SIG-M5 treated with dmso at 0.1 percent for 504 hours (cell line): ENCODE results near the gene KIR2DL1.
A peak's percentile ranks its signal among the peaks of the same experiment; 100 is the strongest.
"Not testable (repeated sequence)": the region's sequence is repeated elsewhere in the genome, so short reads cannot be mapped to it uniquely, and the experiment has no call there.

Experiments used
- DNase-seq: peaks from one replicate; lab custom pipeline; 2025; ENCODE audit not compliant: unreplicated experiment; lab: John Stamatoyannopoulos, UW

The KIR2DL1 gene

DNA sequence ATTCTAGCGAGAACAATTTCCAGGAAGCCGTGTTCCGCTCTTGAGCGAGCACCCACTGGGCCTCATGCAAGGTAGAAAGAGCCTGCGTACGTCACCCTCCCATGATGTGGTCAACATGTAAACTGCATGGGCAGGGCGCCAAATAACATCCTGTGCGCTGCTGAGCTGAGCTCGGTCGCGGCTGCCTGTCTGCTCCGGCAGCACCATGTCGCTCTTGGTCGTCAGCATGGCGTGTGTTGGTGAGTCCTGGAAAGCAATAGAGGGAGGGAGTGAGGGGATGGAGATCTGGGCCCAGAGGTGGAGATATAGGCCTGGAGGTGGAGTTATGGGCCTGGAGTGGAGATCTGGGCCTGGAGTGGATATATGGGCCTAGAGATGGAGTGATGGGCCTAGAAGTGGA lies at the start of gene KIR2DL1:
Gene KIR2DL1, plus strand, starts transcription at position 148 of the 400 bp plus-strand sequence. Its CDS starts 58 bp downstream, at position 206.
- DNase-seq = not testable (repeated sequence)

- no peak for DNase-seq
These were observed 45.5 kb upstream of the KIR2DL1 start, which contains the start of gene KIR3DL3 for GRCh38 chr19:54724142-54724541. KIR3DL3 (plus strand) TSS chr19:54724442; CDS start chr19:54724497, 55 bp downstream.

DNA sequence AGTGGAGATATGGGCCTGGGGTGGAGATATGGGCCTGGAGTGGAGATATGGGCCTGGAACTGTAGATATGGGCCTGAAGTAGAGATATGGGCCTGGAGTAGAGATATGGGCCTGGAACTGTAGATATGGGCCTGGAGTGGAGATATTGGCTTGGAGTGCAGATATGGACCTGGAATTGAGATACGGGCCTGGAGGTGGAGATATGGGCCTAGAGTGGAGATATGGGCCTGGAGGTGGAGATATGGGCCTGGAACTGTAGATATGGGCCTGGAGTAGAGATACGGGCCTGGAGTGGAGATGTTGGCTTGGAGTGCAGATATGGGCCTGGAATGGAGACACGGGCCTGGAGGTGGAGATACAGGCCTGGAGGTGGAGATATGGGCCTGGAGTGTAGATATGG lies 44.9 kb upstream of the KIR2DL1 start:
- no peak for DNase-seq

DNA sequence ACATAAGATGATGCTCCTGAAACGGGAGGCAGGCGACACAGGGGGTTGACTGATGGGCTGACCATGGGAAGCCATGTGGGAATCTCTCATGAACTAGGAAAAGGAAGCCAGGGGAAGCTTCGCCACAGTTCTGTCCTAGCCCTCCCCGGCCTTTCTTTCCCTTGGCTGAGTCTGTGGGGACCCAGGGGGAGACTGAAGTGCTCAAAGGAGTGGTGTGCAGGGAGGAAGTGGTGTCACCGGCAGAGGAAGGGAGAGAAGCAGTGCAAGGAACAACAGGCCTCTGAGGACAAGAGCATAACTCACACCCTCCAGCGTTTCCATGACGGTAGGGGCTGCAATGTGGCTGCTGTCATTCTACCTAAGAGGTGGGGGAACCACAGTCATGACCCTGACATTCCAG lies 44.3 kb upstream of the KIR2DL1 start:
- no peak for DNase-seq

- DNase-seq = no peak
These were observed 42.0 kb upstream of the KIR2DL1 start for GRCh38 chr19:54727562-54727961.

- DNase-seq = no peak
These were observed 41.4 kb upstream of the KIR2DL1 start for GRCh38 chr19:54728167-54728566.

GRCh38 chr19:54729416-54730188 lies 40.0 kb upstream of the KIR2DL1 start:
- no peak for DNase-seq

DNA sequence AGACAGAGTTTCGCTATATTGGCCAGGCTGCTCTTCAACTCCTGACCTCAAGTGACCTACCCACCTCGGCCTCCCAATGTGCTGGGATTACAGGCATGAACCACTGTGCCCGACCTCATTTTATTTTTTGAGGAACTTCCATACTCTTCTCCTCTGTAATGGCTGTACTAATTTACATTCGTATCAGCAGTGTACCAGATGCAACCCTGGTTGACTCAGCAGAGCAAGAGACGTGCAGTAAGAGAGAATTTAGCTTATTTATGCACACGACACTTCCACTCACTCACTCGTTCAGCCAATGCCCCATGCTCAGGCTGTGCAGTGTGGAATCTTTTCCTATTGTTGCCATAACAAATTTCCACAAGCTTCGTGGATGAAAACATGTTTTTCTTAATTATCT lies 38.4 kb upstream of the KIR2DL1 start:
- peak; percentile 25 for DNase-seq

- DNase-seq = not testable (repeated sequence)
These were observed 31.3 kb upstream of the KIR2DL1 start, which contains the start of gene KIR2DL3 for GRCh38 chr19:54738306-54738705. KIR2DL3 (plus strand) TSS chr19:54738513; CDS start chr19:54738546, 33 bp downstream.

- no peak for DNase-seq
These were observed 30.9 kb upstream of the KIR2DL1 start for GRCh38 chr19:54738715-54739114.

DNA sequence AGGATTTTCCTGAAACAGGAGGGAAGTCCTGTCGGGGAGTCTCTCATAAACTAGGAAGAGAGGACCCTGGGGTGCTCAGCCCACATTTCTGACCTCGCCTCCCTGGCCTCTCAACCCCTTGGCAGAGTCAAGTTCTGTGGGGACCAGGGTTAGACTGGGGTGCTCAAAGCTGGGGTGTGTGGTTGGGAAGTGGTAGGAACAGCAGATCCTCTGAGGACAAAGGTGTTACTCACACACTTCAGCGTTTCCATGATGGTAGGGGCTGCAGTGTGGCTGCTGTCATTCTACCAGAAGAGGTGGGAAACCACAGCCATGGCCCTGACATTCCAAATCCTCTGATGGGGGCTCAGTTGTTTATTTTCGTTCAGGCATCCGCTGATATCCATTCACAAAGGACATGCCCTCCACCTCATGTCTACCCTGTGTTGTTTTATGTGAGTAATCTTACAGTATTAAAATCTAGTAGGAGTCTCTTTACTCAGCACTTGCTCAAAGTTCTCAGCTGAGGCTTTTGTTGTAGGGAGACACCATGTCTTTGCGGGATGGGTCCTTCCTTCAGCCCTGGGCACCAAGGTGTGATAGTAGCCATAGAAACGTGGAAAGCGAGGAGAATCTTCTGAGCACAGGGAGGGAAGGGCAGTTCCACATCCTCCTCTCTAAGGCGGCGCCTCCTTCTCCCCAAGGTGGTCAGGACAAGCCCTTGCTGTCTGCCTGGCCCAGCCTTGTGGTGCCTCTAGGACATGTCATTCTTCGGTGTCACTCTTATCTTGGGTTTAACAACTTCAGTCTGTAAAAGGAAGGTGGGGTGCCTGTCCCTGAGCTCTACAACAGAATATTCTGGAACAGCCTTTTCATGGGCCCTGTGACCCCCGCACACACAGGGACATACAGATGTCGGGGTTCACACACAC lies 29.8 kb upstream of the KIR2DL1 start:
- no peak for DNase-seq

- DNase-seq = not testable (repeated sequence)
These were observed 27.6 kb upstream of the KIR2DL1 start for GRCh38 chr19:54741950-54742349.

- DNase-seq = not testable (repeated sequence)
These were observed 25.5 kb upstream of the KIR2DL1 start for GRCh38 chr19:54744080-54744479.

DNA sequence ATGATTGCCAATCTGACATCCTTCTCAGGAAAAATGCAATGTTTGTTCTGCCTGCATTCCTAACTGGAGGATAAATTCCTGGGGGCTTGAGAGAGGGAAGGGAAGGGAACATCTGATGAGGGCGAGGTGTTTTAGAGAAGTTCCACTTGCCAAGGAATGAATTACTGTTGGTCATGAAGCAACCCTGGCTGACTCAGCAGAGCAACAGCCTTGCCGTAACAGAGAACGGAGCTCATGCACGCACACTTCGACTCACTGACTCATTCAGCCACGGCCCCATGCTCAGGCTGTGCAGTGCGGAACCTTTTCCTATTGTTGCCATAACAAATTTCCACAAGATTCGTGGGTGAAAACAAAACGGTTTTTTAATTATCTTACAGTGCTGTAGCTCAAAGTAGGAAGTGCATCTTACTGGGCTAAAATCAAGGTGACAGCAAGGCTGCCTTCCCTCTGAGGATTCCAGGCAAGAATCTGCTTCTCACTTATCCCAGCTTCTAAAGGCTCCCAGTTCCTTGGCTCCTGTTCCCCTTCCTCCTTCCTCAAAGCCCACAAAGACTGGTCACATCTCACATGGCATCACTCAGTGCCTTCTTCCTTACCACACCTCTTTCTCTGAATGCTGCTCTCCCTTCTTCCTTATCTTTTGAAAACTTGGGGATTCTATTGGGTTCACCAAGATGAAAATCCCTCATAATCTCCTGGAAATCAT lies 21.8 kb upstream of the KIR2DL1 start:
- peak; percentile 82 for DNase-seq

GRCh38 chr19:54750276-54750675 lies 19.3 kb upstream of the KIR2DL1 start:
- not testable (repeated sequence) for DNase-seq

- not testable (repeated sequence) for DNase-seq
These were observed 13.1 kb upstream of the KIR2DL1 start for GRCh38 chr19:54756204-54757110.

GRCh38 chr19:54758577-54758976 lies 11.0 kb upstream of the KIR2DL1 start:
- not testable (repeated sequence) for DNase-seq

GRCh38 chr19:54764219-54764618 lies 5.4 kb upstream of the KIR2DL1 start:
- peak; percentile 64 for DNase-seq

- not testable (repeated sequence) for DNase-seq
These were observed 3.1 kb upstream of the KIR2DL1 start for GRCh38 chr19:54766464-54766863.

GRCh38 chr19:54770511-54770910 lies 918 bp downstream of the KIR2DL1 start:
- not testable (repeated sequence) for DNase-seq
